Activated CD4-positive, alpha-beta T cell treated with anti-CD3 and anti-CD28 coated beads, Interleukin-2, Interleukin-6, amounts not matched to agents 100 ng/mL and 50 ng/mL, durations not matched to agents 16 hours and 8 hours (primary cell): ENCODE data around the gene ATG5.
"Not testable (repeated sequence)": the region's sequence is repeated elsewhere in the genome, so short reads cannot be mapped to it uniquely, and the experiment has no call there.

Experiments
- DNase-seq: peaks from one replicate; pipeline ENCODE4 v3.0.0-alpha.2; 2020

The ATG5 gene

DNA sequence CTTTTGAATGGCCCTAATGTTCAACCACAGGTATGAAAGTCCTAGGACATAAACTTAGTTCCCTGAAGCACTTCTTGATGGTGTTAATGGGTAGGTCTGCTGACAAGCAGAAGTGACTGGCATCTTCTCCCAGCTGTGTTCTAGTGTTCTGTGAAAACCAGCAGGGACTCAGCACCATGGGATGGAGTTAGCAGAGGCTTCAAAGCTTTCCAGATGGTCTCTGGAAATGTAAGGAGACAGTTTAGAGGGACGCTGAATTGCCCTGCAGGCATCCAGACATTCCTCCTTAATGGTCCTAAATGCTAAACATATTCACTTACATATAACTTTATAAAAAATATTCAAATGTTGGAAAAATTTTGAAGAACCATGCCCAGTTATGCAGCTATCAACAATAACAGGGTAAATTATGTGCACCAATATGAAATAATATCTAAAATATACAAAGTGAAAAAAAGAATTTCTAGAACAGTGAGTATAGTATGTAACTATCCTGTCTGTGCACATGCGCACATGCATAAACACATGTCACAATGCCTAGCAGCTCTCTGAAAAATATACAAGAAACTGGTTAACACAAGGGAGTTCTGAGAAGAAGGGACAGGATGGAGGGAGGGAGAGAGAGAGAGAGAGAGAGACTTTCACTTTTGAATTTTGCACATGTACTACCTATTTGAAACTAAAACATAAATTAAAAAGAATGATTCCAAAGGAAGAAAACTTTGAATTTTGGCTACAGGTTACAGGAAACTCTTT is 152.3 kb downstream of the ATG5 start:
- DNase-seq, result no peak

GRCh38 chr6:106170030-106170791 is 155.3 kb downstream of the ATG5 start:
- DNase-seq, result no peak

DNA sequence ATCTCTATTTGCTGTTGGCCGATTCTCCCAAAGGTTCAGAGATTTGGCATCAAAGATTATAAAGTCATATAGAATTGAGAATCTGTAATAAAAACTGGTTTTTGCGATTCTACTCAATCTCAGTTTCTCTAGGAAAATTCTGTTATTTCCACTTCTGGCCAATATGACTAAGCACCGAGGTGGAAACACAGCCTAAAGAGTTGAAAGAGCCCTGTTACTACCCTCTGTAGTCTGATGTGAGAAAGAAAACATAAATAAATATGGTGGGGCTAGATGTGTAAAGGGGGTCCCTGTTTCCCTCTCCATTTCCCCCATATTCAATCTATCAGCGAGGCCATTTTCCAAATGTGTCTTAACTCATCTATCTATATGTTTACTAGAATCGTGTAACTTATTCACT is 156.0 kb downstream of the ATG5 start:
- no peak for DNase-seq

DNA sequence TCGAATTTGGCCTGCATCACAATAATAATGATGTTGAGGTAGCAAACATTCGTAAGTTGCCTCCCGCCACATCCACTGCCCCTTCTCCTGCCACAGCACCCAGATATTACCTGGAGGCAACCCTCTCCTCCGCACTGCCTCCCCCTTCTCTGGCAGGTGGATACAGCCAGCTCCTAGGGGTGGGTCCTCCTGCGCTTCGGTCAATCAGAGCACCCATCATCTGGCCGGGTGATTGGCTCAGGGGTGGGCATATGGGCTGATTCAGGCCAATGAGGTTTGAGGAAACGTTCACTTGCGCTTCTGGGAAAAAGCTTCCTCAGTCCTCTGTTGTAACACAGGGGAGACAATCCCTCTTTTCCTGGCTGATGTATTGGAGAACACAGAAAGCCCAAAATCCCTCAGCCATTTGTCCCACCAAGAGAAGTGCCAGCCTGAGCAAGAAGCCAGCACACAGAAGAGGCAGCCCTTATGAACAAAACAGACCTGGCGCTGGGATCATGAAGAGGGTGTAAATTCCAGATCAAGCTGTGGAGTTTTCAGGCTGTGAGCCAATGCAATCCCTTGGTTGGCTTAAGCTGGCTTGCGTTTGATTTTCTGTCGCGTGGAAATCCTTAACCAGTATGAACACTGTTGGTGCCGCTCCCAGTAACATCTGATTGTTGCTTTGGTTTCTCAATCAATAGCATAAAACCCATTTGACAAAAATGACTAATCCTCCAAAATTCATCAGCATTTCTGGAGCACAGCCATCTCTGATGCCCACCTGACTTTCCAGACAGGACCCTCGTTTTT is 157.3 kb downstream of the ATG5 start:
- DNase-seq, result no peak

DNA sequence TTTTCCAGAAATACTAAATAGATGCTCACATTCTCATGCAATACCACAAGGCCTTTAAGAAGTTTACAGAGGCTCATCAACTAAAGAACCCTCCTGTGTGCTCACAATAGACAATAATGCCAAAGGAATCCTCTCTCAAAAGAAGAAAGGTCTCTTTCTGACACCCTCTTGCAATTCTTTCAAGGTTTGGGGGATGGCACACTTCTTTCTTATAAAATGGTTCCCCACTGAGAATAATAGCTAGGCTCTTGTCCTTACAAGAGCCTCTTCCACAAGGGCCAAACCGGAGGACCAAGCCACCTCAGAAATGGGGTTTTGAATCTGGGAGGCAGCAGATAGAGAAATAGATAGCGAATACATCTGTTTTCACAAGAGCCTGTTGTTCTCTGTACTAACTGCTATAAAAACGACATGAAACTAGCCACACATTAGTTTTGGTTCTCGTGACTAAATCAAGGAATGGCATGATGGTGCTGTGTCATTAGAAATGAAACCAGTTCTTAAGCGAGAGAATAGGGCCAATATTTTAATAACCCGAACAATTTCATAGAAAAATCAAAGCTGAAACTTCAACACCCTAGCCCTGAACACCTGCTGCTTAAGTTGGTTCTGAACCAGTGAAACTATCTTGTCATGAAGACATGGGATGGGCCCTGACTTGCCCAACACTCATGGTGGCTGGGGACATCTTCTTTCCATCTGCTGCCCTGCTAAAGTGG is 158.3 kb downstream of the ATG5 start:
- peak; percentile 78 for DNase-seq

- DNase-seq, result no peak
Observed at GRCh38 chr6:106165885-106166485, 159.6 kb downstream of the ATG5 start.

DNA sequence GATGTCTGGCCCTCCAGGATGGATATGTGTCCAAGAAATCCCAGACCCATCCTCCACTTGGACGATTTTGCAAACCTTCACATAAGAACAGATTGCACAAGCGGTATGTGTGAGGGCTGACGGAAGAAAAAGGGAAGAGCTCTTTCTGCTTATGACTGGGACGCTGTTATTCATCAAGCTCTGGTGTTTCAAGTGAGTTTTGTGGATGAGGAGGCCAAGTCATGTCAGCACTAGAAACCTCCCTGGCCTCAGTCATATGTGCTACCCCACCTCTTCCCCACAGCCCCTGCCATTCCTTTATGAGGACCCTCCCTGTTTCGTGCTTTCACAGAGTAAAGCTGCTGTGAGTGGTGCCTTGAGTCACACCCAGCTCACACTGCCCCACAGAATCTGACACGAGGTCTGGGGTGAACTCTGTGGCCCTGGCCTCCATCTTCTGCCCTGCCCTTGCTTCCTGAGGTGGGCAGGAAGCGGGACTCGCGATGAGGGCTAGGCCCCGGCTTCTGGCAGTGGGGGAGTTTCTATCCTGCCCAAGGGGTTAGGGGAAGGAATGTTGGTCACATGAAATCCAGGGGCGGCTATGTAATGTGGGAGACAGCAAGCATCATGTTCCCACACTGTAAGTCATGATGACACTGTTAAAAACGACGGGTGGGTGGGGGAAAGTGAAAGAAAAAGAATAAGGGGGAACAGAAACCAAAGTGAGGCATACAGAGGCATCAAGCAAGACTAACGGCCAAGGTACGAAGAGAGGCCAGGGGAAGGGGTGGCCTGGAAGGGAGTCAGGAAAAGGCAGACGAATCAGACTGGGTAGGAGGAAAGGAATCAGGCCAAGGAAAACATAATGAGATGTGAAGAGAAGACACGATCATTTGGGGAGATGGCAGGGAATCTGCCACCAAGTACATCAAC is 161.3 kb downstream of the ATG5 start:
- peak; percentile 96 for DNase-seq

DNA sequence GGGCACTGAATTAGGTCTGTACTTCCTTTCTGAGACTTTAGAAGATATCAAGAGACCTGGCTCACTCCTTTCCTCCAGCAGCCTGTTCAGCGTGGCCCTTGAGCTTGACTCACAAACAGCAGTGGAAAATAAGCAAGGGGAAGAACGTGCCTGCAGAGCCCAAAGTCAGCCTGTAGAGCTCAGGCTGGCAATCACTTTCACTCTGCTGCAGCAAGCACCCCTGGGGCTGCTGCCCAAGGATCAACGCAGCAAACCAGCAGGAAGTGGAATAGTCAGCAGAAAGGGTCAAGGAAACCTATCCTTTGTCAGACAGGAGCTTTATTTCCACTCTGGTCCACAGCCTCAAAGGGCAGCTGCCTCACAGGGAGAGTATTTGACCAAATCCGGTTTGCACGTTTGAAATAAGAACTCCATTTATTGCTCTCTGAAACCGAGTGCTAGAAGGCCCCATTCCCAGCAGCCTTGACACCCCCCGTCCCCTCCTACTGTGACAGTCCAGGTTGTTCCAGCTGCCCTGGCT is 162.1 kb downstream of the ATG5 start:
- DNase-seq, result peak; percentile 86

DNA sequence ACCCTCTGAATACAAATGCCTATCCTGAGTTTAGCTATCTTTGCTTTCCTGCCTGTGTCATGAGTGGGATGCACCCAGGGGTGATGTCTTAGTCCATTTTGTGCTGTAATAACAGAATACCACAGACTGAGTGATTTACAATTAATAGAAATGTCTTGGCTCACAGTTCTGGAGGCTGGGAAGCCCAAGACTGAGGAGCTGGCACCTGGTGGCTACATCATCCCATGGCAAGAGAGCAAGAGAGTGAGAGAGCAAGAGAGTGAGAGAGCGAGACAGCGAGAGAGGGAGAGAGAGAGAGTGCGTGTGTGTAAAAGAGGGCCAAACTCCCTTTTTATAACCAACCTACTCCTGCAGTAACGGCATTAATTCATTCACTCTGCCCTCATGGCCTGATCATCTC is 162.6 kb downstream of the ATG5 start:
- no peak for DNase-seq

DNA sequence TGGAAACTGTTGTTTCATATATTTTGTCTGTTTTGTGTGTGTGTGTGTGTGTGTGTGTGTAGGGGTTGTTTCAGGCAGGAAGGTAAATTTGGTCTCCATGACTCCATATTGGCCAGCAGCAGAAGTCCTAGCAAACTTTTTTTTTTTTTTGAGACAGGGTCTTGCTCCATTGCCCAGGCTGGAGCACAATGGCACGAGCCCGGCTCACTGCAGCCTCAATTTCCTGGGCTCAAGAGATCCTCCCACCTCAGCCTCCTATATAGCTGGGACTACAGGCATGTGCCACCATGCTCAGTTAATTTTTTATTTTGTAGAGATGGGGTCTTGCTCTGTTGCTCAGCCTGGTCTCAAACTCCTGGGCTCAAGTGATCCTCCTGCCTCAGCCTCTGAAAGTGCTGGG is 163.7 kb downstream of the ATG5 start:
- DNase-seq, result no peak

- no peak for DNase-seq
Observed at GRCh38 chr6:106161311-106161874, 164.2 kb downstream of the ATG5 start.

- DNase-seq, result no peak
Observed at GRCh38 chr6:106160189-106160588, 165.4 kb downstream of the ATG5 start.

- no peak for DNase-seq
Observed at GRCh38 chr6:106159531-106159940, 166.0 kb downstream of the ATG5 start.

DNA sequence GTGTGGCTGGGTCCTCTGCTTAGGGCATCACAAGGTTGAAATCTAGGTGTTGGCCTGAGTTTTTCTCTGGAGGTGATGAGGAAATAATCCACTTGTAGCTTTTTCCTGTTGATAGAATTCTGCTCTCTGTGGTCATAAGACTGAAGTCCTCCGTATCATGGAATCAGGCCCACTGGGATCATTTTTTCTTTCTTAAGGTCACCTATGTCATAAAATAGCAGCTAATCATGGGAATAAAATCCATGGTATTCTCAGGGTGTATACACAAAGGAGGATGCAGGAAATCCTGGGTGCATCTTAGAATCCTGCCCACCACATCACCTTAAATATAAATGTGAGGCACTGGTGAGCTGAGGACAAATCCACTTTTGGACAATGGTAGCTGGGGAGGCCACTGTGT is 166.7 kb downstream of the ATG5 start:
- no peak for DNase-seq

GRCh38 chr6:106156863-106157262 is 168.7 kb downstream of the ATG5 start:
- DNase-seq, result no peak

DNA sequence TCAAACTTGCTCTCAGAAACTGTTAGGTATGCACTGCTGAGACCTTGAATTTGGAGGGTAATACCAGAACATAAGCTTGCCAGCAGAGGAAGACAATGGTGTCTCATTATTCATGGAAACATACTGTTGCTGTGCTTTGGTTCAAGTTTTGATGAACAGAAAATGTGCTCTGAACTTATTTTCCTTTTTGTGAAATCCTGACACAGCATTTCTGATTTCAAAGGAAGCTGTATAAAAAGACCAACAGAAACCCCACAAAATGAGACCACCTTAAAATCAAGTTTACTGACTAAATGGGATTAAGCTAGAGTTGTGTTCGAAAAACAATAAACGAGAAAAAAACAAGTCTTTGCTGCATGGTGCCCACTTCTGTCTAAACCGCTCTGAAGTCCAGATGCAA is 169.1 kb downstream of the ATG5 start:
- DNase-seq, result no peak

DNA sequence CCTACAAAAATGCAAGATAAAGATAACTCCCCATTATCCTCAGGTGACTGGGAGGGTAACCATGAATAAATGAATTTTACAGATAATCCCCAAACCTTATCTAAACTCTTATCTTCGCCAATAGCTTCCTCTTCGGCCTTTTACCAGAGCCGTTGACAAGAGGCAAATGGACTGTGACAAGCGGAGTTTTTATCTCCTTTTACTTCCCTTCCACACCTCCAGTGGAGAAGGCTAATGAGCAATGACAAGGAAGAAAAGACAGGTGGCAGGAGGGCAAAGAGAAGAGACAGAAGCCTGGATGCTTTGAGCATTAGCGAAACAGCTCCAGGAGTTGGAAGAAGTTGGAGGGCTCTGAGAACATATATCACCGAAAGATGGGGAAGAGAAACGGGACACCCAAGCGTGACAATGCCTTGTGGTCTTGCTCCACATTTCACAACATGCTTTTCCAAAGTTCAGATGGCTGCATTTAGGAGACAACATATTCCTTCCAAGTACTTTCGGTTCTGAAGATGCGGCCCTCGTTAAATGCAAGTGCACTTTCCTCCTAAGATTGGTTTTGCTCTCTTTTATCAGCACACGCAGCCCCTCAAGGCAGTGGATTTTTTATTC is 170.2 kb downstream of the ATG5 start:
- no peak for DNase-seq

DNA sequence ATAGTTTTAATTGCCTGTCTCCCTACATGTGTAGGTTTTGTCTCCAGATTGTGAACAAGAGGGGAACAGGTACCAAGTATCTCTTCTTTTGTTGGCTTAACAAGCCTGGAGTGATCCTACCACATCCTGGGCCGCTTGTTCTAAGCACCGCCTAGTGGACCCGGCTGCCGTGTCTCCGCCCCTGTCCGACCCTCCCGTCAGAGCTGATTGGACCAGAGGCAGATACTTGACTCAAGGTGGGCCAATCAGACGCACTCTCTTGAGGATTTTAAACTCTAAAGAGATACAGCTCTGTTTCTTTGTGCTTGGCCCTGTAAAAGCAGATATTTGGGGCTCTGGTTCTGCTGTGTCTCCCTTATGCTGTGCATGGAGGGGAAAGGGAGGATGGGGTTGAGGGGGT is 171.2 kb downstream of the ATG5 start:
- no peak for DNase-seq

DNA sequence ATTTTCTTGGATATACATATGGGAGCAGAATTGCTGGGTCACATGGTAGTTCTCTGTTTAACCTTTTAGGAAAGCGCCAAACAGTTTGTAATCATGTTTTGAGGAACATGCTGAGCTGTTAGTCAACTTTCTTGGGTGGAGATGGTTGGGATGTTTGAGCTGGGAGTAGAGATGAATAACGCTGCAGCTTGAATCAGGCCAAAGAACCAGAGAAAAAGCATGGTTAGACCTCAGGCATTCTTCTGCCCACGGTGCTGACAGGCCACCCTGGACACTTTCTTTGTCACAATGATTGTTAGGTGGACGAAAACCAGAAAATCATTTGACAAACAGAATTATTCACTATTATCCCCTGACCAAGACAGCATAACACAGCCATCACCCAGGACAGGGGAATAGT is 172.6 kb downstream of the ATG5 start:
- DNase-seq, result no peak

GRCh38 chr6:106152476-106152875 is 173.1 kb downstream of the ATG5 start:
- not testable (repeated sequence) for DNase-seq
